CD4-positive, alpha-beta memory T cell (primary cell): ENCODE results near the gene SKA3. TPM values are rescaled to one million over a fixed set of nuclear protein-coding genes. Genes with fewer than 3 reads are reported as not detected.
A peak's percentile ranks its signal among the peaks of the same experiment; 100 is the strongest.

Experiments used
- CTCF ChIA-PET: fragments of 350-600 bp; sonication (Branson Sonifier 250); formaldehyde crosslinking; loops from one replicate; lab custom pipeline; 2021; ENCODE audit warnings: inconsistent platforms; ENCODE audit not compliant: partially characterized antibody; lab: Charles Lee
- POLR2A ChIA-PET: fragments of 350-600 bp; sonication (Branson Sonifier 250); formaldehyde crosslinking; loops from one replicate; lab custom pipeline; 2021; ENCODE audit not compliant: partially characterized antibody; lab: Charles Lee
- DNase-seq, 5 donors: peaks; one replicate each; pipeline versions ENCODE4 v3.0.0 to v3.0.0-alpha.2; 2020 to 2022; ENCODE audit warnings: mixed read lengths in 1 of 5
- H3K27ac ChIP-seq: one replicate; pipeline ENCODE4 v1.7.0; 2013; ENCODE audit warnings: low read depth, low read length
- H3K27me3 ChIP-seq: 2 replicates; pipeline ENCODE4 v1.7.0; 2013; ENCODE audit warnings: mild to moderate bottlenecking, low read length, moderate library complexity; ENCODE audit not compliant: insufficient read depth
- H3K36me3 ChIP-seq: 2 replicates; pipeline ENCODE4 v1.7.0; 2013; ENCODE audit warnings: mild to moderate bottlenecking, low read length, moderate library complexity; ENCODE audit not compliant: insufficient read depth
- H3K4me1 ChIP-seq: 2 replicates; pipeline ENCODE4 v1.7.0; 2013; ENCODE audit warnings: mild to moderate bottlenecking, low read length, moderate library complexity; ENCODE audit not compliant: insufficient read depth
- H3K4me3 ChIP-seq, 2 donors: one replicate each; pipeline ENCODE4 v1.7.0; 2013; ENCODE audit warnings: low read length in 2 of 2, mild to moderate bottlenecking in 1 of 2
- H3K9me3 ChIP-seq, 2 donors: one replicate each; pipeline ENCODE4 v1.7.0; 2013; ENCODE audit warnings: low read length in 2 of 2, control low read depth in 1 of 2; ENCODE audit not compliant: control insufficient read depth in 1 of 2
- H3K27ac Mint-ChIP-seq, 7 donors: one replicate each; pipeline ENCODE4 v1.8.0; 2020 to 2021; ENCODE audit warnings: mixed read lengths in 7 of 7, mild to moderate bottlenecking in 6 of 7, inconsistent platforms in 3 of 7, moderate library complexity in 3 of 7
- H3K27me3 Mint-ChIP-seq, 2 donors: one replicate each; pipeline ENCODE4 v1.8.0; 2020 to 2021; ENCODE audit warnings: mixed read lengths in 2 of 2
- H3K36me3 Mint-ChIP-seq, 2 donors: one replicate each; pipeline ENCODE4 v1.8.0; 2020 to 2021; ENCODE audit warnings: mixed read lengths in 2 of 2, inconsistent platforms in 1 of 2, mild to moderate bottlenecking in 1 of 2
- H3K4me1 Mint-ChIP-seq, 4 donors: one replicate each; pipeline ENCODE4 v1.8.0; 2020 to 2021; ENCODE audit warnings: mixed read lengths in 4 of 4, mild to moderate bottlenecking in 1 of 4
- H3K4me3 Mint-ChIP-seq, 8 donors: one replicate each; pipeline ENCODE4 v1.8.0; 2020 to 2021; ENCODE audit warnings: mixed read lengths in 8 of 8, mild to moderate bottlenecking in 7 of 8, moderate library complexity in 6 of 8, inconsistent platforms in 3 of 8
- H3K9me3 Mint-ChIP-seq, 8 donors: one replicate each; pipeline ENCODE4 v1.8.0; 2020 to 2021; ENCODE audit warnings: mixed read lengths in 8 of 8, mild to moderate bottlenecking in 5 of 8, inconsistent platforms in 3 of 8, moderate library complexity in 1 of 8
- intact Hi-C: fragments of 100-400 bp; cut with micrococcal nuclease; formaldehyde crosslinking; loops from one replicate; pipeline ENCODE4 v1.15.1; 2023
- polyA plus RNA-seq, 2 donors: library from polyadenylated mRNA; unstranded; fragments of 300-500 nt; fragmentation: Illumina TruSeq; gene quantifications; one replicate each; pipeline ENCODE4 v1.2.3, GENCODE V29; 2021
- total RNA-seq, 2 experiments: library from RNA; stranded (reverse); gene quantifications; one replicate each; pipeline ENCODE4 v1.2.3, GENCODE V29; 2021

The SKA3 gene
- total and polyA plus RNA-seq, 4 experiments from 2014 or later, result 0.33 to 0.72 TPM; not detected in 2

- Histone ChIP-seq H3K4me3 (no peak overlapping the region), H3K27ac (no peak overlapping the region), H3K36me3 (no peaks in the 10 kb centered on the region), H3K4me1 (no peaks in the 10 kb centered on the region), H3K27me3 (no peaks in the 10 kb centered on the region), H3K9me3 (no peaks in the 10 kb centered on the region)
- H3K4me3 Mint-ChIP-seq, result no peak overlapping the region
- intact Hi-C loops, result no loop called here
- no peak overlapping the region for H3K27ac Mint-ChIP-seq
- H3K27me3 Mint-ChIP-seq, result peaks cover 15 to 20% of the 10 kb centered on the region in 2 donors
- DNase-seq, result no peak
- CTCF ChIA-PET, result no interaction called here
- no peaks in the 10 kb centered on the region for H3K36me3 Mint-ChIP-seq
- H3K9me3 Mint-ChIP-seq, result peaks cover 0 to 4% (median 0%) of the 10 kb centered on the region in 8 donors
- POLR2A ChIA-PET, result no interaction called here
- no peaks in the 10 kb centered on the region for H3K4me1 Mint-ChIP-seq
Measured at GRCh38 chr13:21133077-21133476, 43.3 kb downstream of the SKA3 start.

- ChIA-PET POLR2A (no interaction called here), CTCF (interaction anchor here (1.6 kb wide), 1 partner anchor 47 kb away, joined by 3 read pairs; the partner anchor contains the start of genes MRPL57 and SKA3)
- Mint-ChIP-seq H3K9me3 (peaks cover 0 to 2% (median 0%) of the 10 kb centered on the region in 8 donors), H3K4me1 (no peaks in the 10 kb centered on the region), H3K4me3 (no peak overlapping the region), H3K27ac (peak overlapping the region in 1 of 7 donors; percentile 65), H3K27me3 (peaks cover 9 to 13% of the 10 kb centered on the region in 2 donors), H3K36me3 (no peaks in the 10 kb centered on the region)
- no peaks in the 10 kb centered on the region for H3K36me3 ChIP-seq
- H3K27ac ChIP-seq, result no peak overlapping the region
- no peaks in the 10 kb centered on the region for H3K4me1 ChIP-seq
- intact Hi-C loops, result no loop called here
- no peak overlapping the region for H3K4me3 ChIP-seq
- H3K27me3 ChIP-seq, result no peaks in the 10 kb centered on the region
- DNase-seq, result no peak
- no peaks in the 10 kb centered on the region for H3K9me3 ChIP-seq
Measured at GRCh38 chr13:21130116-21130515, 46.2 kb downstream of the SKA3 start.

- DNase-seq, result no peak
- no peak overlapping the region for H3K27ac ChIP-seq
- H3K36me3 Mint-ChIP-seq, result no peaks in the 10 kb centered on the region
- H3K27me3 Mint-ChIP-seq, result peaks cover 2 to 8% of the 10 kb centered on the region in 2 donors
- H3K27me3 ChIP-seq, result no peaks in the 10 kb centered on the region
- CTCF ChIA-PET, result no interaction called here
- H3K4me3 Mint-ChIP-seq, result no peak overlapping the region
- no peaks in the 10 kb centered on the region for H3K9me3 Mint-ChIP-seq
- POLR2A ChIA-PET, result no interaction called here
- intact Hi-C loops, result no loop called here
- H3K27ac Mint-ChIP-seq, result no peak overlapping the region
- H3K4me3 ChIP-seq, result no peak overlapping the region
- no peaks in the 10 kb centered on the region for H3K36me3 ChIP-seq
- no peaks in the 10 kb centered on the region for H3K4me1 ChIP-seq
- no peaks in the 10 kb centered on the region for H3K9me3 ChIP-seq
- no peaks in the 10 kb centered on the region for H3K4me1 Mint-ChIP-seq
Measured at GRCh38 chr13:21124852-21125251, 51.5 kb downstream of the SKA3 start.

DNA sequence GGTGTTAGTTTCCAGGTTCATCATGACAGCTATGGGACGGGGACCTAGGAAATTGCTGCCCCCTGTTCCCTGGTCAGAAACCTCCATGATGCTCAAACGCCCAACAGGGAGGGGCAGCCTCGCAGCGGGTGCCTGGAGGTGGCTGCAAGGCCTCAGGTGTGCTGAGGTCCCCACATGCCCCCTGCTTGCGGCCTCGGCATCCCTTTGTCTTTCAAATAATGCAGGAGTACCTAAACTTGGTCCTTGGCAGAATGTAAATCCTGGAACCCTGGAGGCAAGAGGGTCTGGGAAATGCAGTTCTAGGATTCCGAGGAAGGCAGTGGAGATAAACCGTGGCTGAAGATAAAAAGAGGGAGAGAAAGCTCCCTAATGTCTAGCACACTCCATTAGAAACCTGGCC, 52.4 kb downstream of the SKA3 start:
- DNase-seq, result no peak
- Mint-ChIP-seq H3K27me3 (peaks cover 0 to 6% of the 10 kb centered on the region in 2 donors), H3K4me3 (no peak overlapping the region), H3K9me3 (no peaks in the 10 kb centered on the region), H3K4me1 (no peaks in the 10 kb centered on the region), H3K27ac (no peak overlapping the region), H3K36me3 (no peaks in the 10 kb centered on the region)
- Histone ChIP-seq H3K9me3 (no peaks in the 10 kb centered on the region), H3K27me3 (no peaks in the 10 kb centered on the region), H3K4me1 (no peaks in the 10 kb centered on the region), H3K36me3 (no peaks in the 10 kb centered on the region), H3K27ac (no peak overlapping the region), H3K4me3 (no peak overlapping the region)
- intact Hi-C loops, result no loop called here
- POLR2A ChIA-PET, result no interaction called here
- CTCF ChIA-PET, result interaction anchor here (0.9 kb wide), 1 partner anchor 12 kb away, joined by 3 read pairs; no protein-coding TSS in a partner anchor

DNA sequence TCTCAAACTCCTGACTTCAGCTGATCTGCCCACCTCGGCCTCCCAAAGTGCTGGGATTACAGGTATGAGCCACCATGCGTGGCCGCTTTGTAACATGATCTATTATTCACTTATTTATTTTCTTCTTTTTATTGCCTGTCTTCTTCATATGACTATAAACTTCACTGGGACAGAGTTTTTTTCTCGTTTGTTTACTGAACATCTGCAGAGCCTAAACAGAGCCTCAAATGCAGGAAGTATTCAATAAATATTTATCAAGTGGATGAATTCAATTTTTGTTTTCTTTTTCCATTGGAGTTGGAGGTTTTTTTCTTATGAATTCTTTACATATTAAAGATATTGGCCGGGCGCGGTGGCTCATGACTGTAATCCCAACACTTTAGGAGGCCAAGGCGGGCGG, 54.7 kb downstream of the SKA3 start:
- no peaks in the 10 kb centered on the region for H3K27me3 ChIP-seq
- CTCF ChIA-PET, result no interaction called here
- intact Hi-C loops, result no loop called here
- POLR2A ChIA-PET, result no interaction called here
- H3K27ac ChIP-seq, result no peak overlapping the region
- H3K36me3 ChIP-seq, result no peaks in the 10 kb centered on the region
- Mint-ChIP-seq H3K27ac (no peak overlapping the region), H3K9me3 (peaks cover 0 to 4% (median 0%) of the 10 kb centered on the region in 8 donors), H3K4me1 (no peaks in the 10 kb centered on the region), H3K4me3 (no peak overlapping the region), H3K36me3 (no peaks in the 10 kb centered on the region), H3K27me3 (peaks cover 0 to 4% of the 10 kb centered on the region in 2 donors)
- DNase-seq, result no peak
- no peaks in the 10 kb centered on the region for H3K9me3 ChIP-seq
- H3K4me1 ChIP-seq, result no peaks in the 10 kb centered on the region
- H3K4me3 ChIP-seq, result no peak overlapping the region

DNA sequence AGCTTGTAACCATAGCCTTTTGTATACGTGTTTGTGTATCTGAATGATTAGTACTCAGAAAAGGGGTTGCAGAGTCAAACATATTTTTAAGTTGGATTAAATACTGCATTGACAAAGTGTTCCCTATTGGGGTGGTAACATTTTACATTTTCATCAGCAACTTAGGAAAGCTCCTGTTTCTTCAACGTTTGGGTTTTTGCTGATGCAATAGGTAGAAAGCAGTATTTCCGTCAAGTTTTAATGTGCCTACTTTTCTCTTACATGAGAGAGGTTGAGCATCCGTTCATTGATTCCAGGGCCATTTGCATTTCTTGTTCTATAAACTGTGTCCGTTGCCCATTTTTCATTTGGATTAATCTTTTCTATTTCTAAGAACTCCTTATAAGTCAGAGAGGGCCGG, 56.2 kb downstream of the SKA3 start:
- no peaks in the 10 kb centered on the region for H3K4me1 ChIP-seq
- DNase-seq, result no peak
- Mint-ChIP-seq H3K4me1 (no peaks in the 10 kb centered on the region), H3K9me3 (peaks cover 0 to 4% (median 0%) of the 10 kb centered on the region in 8 donors), H3K27ac (no peak overlapping the region), H3K27me3 (peaks cover 0 to 2% of the 10 kb centered on the region in 2 donors), H3K4me3 (no peak overlapping the region), H3K36me3 (no peaks in the 10 kb centered on the region)
- H3K36me3 ChIP-seq, result no peaks in the 10 kb centered on the region
- H3K4me3 ChIP-seq, result no peak overlapping the region
- intact Hi-C loops, result no loop called here
- CTCF ChIA-PET, result interaction anchor here (1.4 kb wide), 1 partner anchor 356 kb away, joined by 5 read pairs; no protein-coding TSS in a partner anchor
- no peak overlapping the region for H3K27ac ChIP-seq
- no peaks in the 10 kb centered on the region for H3K9me3 ChIP-seq
- POLR2A ChIA-PET, result no interaction called here
- no peaks in the 10 kb centered on the region for H3K27me3 ChIP-seq

- Histone ChIP-seq H3K9me3 (no peaks in the 10 kb centered on the region), H3K4me3 (no peak overlapping the region), H3K27ac (no peak overlapping the region), H3K36me3 (no peaks in the 10 kb centered on the region), H3K27me3 (no peaks in the 10 kb centered on the region), H3K4me1 (no peaks in the 10 kb centered on the region)
- Mint-ChIP-seq H3K27me3 (peaks cover 0 to 2% of the 10 kb centered on the region in 2 donors), H3K27ac (no peak overlapping the region), H3K9me3 (peaks cover 0 to 4% (median 0%) of the 10 kb centered on the region in 8 donors), H3K4me3 (no peak overlapping the region), H3K36me3 (no peaks in the 10 kb centered on the region), H3K4me1 (no peaks in the 10 kb centered on the region)
- DNase-seq, result no peak
- ChIA-PET CTCF (interaction anchor here (1.4 kb wide), 1 partner anchor 358 kb away, joined by 3 read pairs; no protein-coding TSS in a partner anchor), POLR2A (no interaction called here)
- intact Hi-C loops, result no loop called here
Measured at GRCh38 chr13:21119526-21119925, 56.8 kb downstream of the SKA3 start.
